Right forelimb (tissue), 1 donor: ENCODE results near the gene INPP5B.
"Not testable (repeated sequence)": the region's sequence is repeated elsewhere in the genome, so short reads cannot be mapped to it uniquely, and the experiment has no call there.

Experiments
- DNase-seq: peaks from one replicate; pipeline ENCODE4 v3.0.0-alpha.2; 2018

INPP5B gene

DNA sequence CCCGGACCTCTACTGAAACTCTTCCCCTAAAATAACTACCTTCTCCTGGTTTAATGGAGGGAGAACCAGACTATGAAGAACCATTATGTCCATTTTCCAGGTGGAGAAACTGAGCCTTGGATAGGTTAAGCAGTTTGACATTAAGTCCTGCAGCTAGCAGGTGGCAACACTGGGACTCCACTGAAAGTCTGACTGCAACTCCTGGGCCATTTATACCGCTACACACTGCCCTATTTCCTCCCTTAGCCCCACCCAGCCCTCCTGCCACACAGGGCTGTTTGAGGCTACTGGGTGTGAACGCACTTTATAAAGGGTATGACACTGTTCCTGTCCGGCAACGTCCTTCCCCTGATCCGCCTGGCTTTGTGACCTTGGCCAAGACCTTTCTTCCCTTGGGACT is 511 bp upstream of the INPP5B start:
- no peak for DNase-seq

DNA sequence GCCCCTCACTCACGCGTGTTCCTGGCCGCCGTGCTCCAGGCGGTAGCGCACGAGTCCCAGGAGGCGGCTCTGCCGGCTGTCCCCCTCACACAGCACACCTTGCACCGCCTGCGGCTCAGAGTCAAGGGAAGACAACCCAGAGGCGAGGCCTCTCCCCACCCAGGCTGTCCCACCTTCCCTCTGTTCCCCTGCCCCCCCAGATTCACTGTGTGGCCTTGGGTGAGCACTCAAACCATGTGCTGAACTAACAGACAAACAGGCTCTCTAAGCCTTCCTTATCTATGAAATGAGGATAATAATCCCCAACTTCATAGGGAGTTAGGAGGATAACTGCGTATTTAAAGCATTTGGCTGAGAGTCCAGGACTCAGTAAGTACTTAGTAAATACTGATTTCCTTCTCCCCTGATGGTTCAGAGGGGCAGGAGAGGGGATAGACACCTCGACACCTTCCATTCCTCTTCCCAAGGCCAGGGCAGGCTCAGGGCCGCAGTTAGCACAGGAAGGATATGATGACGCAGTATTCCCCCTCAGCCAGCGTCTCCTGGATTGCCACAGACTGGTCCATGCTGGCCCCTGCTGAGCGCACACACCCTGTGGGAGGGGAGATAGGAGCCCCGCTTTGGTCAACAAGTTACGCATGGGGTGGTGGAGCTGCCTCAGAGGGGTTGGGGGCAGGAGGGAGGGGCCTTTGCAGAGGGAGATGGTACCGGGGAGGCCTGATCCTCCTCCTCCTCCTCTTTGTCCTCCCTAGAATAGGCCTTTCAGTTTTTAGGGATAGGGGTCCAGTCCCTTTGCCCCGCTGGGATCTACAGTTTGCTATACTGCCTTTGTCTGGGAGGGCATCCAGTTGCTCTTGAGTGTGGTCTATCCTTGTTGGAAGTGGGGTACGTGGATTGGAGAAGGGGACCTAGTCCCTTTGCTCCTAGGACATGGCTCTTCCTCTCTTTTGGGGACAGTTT is 830 bp downstream of the INPP5B start:
- peak; percentile 53 for DNase-seq

DNA sequence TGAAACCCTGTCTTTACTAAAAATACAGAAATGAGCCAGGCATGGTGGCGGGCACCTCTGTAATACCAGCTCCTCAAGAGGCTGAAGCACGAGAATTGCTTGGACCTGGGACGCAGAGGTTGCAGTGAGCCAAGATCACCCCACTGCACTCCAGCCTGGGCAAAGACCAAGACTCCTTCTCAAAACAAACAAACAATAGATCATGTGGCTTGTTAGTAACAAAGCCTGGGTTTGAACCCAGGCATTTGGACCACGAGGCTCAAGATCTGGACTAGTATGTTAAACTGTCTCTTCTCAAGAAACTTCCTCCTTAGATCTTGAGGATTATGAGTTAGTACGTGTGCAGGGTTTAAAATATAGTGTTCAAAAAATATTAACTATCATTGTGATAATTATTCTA is 1.6 kb downstream of the INPP5B start:
- DNase-seq, result no peak

DNA sequence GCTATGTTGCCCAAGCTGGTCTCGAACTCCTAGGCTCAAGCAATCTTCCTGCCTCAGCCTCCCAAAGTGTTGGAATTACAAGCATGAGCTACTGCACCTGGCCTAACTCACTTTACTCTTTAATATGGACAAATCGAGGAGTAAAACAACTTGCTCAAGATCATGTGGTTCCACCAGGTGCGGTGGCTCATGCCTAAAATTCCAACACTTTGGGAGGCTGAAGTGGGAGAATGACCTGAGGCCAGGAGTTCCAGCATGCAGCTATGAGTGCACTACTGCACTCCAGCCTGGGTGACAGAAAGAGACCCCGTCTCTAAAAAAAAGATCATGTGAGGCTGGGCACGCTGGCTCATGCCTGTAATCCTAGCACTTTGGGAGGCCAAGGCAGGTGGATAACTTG is 2.0 kb downstream of the INPP5B start:
- no peak for DNase-seq

DNA sequence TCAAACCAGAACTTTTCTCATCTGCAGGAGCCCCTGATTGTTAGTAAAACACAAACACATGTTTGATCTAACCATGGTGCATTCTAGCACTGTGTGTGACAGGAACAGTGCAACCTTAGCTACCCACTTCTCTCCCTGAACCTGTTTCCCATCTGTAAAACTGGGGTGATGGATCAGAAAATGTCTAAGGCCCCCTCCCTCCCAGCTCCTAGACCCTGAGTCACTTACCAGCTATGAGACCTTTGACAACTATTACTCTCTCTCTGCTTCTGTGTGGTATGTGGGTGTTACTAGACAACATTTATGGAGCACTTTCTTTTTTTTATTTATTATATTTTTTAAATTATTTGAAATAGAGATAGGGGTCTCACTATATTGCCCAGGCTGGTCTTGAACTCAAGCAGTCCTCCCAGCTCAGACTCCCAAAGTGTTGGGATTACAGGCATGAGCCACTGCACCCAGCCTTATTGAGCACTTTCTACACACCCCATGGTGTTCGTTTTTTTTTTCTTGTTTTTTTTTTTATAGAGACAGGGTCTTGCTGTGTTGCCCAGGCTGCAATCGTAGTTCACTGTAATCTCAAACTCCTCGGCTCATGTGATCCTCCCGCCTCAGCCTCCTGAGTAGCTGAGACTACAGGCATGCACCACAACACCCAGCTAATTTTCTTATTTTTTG is 2.6 kb downstream of the INPP5B start:
- no peak for DNase-seq

DNA sequence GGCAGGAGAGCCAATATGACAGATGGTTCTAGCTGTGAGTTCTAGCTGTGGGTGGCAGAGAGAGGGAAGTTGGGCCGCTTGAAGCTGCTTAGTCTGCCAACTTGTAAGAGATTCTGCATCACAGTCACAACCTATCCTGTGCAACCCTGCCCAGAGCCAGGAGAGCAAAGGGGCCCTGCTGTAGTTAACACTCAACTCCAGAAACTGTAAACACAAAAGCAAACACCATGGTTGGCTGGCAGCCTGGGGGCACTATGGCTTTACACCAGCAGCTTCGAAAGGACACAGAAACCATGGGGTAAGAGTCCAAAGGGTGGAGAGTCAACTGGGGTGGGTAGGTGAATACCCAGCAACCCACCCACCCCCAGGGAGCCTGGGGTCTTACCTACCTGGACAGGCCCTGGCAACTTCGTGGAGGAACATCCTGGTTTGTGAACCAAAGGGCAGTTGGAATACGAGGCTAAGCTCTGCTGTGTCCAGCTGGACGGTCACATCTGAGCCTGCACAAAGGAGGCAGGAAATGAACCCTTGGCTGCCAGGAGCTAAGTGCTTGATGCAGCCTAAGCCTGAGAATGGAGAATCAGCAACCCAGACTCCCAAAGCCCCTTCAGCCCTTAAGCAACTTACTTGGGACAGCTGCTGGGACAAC is 6.4 kb downstream of the INPP5B start:
- no peak for DNase-seq

DNA sequence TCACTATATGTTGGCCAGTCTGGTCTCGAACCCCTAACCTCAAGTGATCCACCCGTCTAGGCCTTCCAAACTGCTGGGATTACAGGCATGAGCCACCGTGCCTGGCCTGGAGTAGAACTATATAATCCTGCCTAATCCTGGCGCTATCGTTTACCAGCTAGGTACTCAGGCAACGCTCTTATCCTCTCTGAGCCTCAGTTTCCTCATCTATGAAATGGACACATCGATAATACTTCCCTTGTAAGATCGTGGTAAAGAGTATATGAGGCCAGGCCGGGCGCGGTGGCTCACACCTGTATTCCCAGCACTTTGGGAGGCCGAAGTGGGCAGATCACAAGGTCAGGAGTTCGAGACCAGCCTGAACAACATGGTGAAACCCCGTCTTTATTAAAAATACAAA is 10.1 kb downstream of the INPP5B start:
- not testable (repeated sequence) for DNase-seq

DNA sequence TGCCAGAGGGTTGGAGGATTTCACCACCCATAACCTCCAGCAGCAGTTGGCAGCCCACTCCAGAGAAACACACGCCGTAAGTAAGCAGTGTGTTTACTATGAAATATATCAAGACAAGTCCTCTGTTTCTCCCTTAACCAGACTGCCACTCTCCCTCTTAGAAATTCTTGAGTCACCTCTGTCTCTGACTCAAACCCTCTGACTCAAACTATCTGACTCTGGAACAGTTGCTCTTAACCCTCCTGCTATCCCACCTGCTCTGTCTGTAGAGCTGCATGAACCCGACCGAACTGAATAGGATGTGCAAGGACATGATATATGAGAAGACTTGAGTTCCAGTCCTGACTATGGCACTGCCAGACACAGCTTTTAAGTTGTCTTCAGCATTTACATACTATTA is 14.1 kb downstream of the INPP5B start:
- DNase-seq, result no peak

DNA sequence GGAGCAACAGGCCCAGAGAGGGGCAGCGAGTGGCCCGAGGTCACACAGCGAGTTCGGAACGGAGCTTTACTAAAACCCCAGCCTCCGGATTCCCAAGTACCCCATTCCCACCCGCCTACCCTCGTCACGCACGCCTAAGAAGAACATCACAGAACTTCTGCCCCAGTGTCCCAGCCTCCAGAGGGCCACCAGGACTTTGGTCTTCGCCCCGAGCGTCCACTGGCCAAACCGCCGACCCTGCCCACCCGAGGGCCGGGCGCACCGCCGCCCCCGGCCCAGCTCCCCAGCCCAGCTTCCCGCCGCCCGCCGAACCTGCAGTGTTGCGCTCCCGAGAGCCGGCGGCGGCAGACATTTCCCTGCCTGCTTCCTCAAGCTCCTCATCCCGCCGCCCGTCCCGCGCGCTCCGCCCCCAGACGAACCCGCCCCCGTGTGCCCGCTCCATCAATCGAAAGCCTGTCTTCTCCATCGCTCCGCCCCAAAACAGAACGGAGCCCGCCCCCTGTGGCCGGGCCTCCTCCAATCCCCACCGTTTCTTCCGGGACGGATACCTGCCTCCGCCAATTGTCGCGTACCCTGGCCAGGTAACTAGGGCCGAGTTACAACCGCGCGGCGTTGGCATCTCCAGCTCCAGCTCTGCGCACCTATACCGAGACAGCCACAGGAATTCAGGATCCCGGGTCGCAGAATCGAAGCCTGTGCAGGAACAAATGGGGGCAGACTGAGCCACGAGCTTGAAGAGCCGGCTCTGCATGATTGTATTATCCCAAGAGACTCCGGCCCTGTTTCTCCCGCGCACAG is 15.3 kb downstream of the INPP5B start:
- peak; percentile 98 for DNase-seq

DNA sequence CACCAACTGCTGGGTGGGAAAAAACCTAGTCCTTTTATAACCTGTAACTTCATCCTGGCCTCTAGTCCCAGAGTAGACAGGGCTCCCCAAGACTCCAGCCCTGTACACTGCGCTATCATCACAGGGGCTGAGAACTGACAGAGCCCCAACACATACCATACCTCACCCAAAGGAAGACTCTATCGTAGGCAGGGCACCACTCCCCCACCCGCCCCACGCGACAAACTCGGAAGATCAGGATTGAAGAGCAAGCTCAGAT is 15.8 kb downstream of the INPP5B start:
- no peak for DNase-seq

DNA sequence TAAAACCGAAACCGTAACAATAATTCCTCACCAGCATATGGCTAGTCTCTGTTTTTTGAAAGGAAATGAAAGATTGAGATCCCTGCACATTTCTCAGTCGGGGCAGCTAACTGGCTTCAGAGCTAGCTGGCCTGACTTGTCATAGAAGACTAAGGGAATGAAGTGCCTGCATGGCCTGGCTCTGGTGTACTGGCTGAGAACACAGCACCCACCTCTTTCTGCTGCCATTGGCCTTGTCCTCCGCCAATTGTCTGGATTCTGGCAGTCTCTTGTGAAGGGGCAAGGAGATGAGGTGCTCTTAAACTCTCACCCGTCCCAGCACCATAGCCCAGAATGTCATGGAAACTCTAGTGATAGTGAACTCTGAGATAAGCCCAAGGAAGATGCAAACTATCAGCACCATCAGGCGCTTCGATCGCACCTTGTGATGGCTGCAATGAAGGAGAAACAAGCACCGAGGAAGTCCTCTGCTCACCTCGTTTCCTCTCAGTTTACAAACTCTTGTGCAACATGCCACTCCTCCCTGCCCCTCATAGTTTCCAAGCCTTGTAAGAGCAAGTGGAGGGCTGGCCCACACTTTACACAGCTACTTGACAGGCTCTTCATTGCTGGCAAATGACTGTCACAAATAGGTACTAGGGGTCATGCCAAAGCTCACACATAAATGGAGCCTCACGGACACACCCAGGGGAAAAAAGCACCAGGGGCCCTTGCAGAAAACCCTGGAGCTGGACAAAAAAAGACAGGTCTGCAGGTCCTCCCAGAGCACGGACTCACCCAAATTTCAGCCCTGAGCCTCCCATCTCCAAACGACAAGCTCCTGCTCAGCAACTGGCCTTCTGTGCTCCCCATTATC is 16.4 kb downstream of the INPP5B start:
- DNase-seq, result no peak

DNA sequence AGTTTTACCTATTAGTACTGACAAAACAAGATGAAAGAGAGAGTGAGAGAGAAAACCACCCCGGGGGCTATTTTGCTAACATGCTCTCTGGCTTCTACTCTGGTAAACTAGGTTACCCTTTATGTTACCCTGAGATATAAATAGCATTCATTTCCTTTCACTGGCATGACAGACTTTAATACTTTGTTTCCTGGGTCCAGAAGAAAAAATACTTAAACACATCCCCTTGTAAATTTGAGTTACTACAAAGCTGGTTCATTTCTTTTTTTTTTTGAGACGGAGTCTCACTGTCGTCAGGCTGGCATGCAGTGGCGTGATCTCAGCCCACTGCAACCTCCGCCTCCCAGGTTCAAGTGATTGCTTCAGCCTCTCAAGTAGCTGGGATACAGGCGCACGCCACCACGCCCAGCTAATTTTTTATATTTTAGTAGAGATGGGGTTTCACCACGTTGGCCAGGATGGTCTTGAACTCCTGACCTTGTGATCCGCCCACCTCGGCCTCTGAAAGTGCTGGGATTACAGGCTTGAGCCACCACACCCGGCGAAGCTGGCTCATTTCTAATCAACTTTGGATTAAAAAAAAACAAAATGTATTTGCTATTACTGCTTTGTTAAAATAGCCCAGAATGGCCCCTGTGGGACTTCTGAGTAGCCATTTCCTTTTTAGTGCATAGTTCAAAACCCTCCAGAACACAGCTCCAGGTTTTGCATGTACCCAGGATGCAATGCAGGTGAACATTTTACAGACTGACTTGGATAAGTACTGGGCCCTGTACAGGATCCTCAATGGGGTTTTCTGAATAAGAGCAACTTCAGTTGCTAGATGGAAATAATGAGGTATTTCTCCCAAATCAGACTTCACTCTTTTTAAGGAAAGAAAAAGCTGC is 20.6 kb downstream of the INPP5B start:
- DNase-seq, result no peak

DNA sequence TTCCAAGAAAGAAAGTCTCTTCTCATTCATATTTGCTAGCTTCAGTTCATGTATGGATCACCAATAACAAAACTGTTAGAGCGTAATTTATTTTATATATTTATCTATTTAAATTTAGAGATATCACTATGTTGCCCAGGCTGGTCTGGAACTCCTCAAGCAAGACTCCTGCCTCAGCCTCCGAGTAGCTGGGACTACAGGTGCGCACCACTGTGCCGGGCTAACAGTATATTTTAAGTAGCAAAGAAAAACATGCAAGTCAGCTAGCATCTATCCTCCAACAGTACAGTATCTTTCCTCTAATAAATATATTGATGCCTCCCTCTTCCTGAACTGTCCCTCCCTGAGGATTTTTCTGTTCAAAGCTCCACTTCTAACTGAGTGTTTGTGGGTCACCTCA is 21.5 kb downstream of the INPP5B start:
- no peak for DNase-seq

DNA sequence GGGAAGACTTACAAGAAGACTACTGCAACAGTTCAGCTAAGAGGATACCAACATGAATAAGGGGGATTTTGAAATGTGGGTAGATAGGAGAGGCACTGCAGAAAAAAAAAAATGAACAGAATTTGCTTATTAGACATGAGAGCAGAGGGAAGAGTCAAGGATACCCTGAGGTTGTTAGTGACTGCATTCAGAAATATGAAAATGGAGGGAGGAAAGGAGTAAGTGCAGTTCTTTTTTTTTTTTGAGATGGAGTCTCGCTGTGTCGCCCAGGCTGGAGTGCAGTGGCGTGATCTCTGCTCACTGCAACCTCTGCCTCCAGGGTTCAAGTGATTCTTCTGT is 23.3 kb downstream of the INPP5B start:
- DNase-seq, result no peak

DNA sequence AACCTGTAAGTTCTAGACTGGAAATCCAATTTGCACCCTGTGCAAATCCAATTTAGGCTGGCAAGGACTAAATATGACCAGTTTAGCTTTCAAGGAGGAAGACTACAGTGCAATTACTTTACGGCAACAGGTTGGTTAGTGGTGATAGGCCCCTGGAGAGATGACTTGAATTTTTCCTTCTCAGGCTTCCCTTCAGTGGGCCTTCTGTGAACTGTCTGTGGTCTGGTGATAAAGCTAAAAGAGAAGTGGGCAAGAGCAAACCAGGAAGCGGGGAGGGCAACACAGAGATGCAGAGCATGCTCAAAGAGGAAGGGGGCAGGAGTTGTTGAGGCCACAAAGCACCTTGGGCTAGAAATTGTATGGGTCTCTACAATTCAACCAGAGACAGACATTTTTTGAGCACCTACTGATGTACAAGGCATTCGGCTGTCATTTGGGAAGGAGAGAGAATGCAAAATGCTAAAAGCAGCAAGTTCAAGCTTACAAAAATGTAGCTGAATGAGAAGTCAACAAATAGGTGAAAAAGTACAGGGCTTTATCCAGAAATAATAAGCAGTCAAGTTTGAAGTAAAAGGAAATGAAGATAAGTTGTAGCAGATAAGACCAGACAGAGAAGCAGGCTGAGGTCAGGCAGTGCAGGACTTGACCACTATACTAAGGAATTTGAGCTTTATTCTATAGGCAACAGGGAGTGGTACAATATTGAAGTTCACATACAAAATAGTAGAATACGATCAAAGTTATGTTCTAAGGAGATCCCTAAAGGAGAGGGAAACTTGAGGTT is 23.9 kb downstream of the INPP5B start:
- no peak for DNase-seq

DNA sequence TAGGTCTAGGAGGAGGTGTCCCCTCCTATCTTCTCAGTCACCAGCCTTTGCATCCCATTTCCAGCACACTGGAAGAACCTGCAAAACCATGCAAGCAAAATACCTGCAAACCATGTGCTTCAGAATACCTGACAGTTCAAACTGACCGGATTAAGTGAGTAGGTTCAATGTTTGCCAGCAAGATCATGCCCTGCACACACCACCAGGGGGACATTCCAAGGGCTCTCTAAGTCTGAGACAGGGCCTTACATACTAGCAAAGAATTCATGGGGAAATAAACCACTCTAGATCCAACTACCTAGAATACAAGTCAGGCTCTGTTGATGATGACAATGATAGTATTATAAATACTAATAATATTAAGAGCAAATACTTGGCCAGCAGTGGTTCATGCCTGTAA is 27.6 kb downstream of the INPP5B start:
- DNase-seq, result no peak

DNA sequence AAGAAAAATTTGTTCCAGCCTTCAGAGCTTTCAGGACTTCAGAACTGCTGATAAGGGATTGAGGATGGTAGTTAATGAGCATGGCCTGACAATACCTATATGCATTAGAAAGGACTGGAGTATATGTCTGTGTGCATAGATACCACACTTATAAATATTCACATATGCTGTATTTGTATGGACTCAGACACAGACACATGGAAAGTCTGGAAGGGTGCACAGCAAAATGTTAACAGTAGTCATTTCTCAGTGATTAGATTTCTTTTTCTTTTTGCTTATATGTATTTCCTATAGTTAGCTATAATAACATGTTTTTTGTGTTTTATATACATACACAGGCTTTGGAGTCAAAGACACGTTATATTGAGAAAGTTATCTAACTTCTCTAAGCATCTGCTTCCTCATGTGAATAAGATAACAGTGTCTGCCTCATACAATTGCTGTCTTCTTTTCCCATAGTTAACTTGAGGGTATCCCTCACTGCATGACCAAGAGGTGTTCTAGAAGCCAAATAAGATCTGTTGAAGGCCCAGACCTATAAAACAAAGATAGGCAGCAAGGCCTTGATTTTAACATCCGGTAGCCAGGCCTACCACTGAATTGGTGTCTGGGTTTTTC is 31.3 kb downstream of the INPP5B start:
- no peak for DNase-seq

DNA sequence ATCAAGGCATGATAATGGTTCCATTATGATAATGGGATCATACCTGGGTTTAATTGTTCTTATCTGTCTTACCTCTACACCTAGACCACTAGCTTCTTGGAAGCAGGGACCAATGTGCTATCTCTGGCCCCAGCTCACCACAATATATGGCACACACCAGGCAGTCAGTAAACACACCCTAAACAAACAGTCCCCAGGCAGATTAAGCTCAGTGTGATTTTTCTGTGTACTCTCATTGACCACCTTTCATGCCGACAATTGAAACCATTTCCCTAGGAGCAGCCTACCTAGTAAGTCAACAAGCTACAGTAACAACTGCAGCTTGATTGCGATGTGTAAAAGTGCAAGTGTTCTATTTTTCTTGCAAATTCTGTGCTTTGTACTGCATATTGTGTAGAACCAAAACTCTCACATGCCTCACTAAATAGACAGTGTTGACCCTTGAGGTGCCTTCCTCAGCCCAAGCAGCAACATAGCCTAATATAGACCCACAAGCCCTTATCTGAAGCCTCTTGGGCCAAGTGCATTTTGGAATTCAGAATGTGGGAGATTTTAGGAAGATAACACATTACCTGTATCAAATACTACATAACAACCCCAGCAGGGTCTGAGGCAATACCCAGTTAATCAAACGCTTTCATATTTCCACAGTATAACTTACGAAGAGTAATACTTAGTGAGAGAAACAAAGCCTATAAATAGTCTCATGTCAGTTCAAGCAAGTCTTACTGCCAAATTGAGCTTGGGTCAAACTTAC is 32.0 kb downstream of the INPP5B start:
- no peak for DNase-seq

DNA sequence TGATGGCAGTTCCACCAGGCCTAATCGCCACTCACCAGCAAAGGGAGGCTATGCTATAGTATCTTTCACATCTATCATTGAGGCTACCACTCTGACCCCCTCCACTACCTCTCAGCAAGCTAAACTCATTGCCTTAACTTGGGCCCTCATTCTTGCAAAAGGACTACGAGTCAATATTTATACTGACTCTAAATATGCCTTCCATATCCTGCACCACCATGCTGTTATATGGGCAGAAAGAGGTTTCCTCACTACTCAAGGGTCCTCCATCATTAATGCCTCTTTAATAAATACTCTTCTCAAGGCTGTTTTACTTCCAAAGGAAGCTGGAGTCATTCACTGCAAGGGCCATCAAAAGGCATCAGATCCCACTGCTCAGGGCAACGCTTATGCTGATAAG is 35.4 kb downstream of the INPP5B start:
- not testable (repeated sequence) for DNase-seq
